Lung (tissue), 12 donors: Measurements from ENCODE around the gene RGS7. TPM values are rescaled to one million over a fixed set of nuclear protein-coding genes. Genes with fewer than 3 reads are reported as not detected.

Source experiments
- ATAC-seq: fragments of 200-7000 bp; cut with Tn5 transposase; one replicate; pipeline ENCODE4 v1.9.1; 2020; ENCODE audit warnings: moderate number of reproducible peaks; ENCODE audit not compliant: insufficient read depth, low FRiP score
- DNase-seq, 3 donors: peaks; one replicate each; pipeline ENCODE4 v3.0.0-alpha.2; 2013 to 2017
- H3K27ac ChIP-seq, 2 donors: one replicate each; pipeline ENCODE4 v1.5.1; 2013; ENCODE audit warnings: mild to moderate bottlenecking in 2 of 2, moderate library complexity in 2 of 2, control low read depth in 1 of 2, inconsistent platforms in 1 of 2, low read depth in 1 of 2, low read length in 1 of 2
- H3K27me3 ChIP-seq, 3 donors: one replicate each; pipeline ENCODE4 v1.5.1; 2013; ENCODE audit warnings: low read length in 2 of 3; ENCODE audit not compliant: control insufficient read depth in 3 of 3, insufficient read depth in 3 of 3
- H3K36me3 ChIP-seq, 4 donors: one replicate each; pipeline ENCODE4 v1.5.1; 2013; ENCODE audit warnings: low read length in 4 of 4, mild to moderate bottlenecking in 1 of 4, moderate library complexity in 1 of 4; ENCODE audit not compliant: control insufficient read depth in 4 of 4, insufficient read depth in 4 of 4
- H3K4me1 ChIP-seq, 5 donors: one replicate each; pipeline ENCODE4 v1.5.1; 2013; ENCODE audit warnings: low read length in 5 of 5, mild to moderate bottlenecking in 2 of 5, moderate library complexity in 1 of 5; ENCODE audit not compliant: control insufficient read depth in 5 of 5, insufficient read depth in 5 of 5
- H3K4me3 ChIP-seq: one replicate; pipeline ENCODE4 v1.5.1; 2013; ENCODE audit warnings: mild to moderate bottlenecking, control low read depth, moderate library complexity
- H3K9ac ChIP-seq, 2 donors: one replicate each; pipeline ENCODE4 v1.5.1; 2013; ENCODE audit warnings: low read length in 2 of 2, control low read depth in 1 of 2; ENCODE audit not compliant: insufficient read depth in 1 of 2
- H3K9me3 ChIP-seq, 4 donors: one replicate each; pipeline ENCODE4 v1.5.1; 2013; ENCODE audit warnings: low read length in 3 of 4, mild to moderate bottlenecking in 1 of 4, moderate library complexity in 1 of 4; ENCODE audit not compliant: control insufficient read depth in 4 of 4, insufficient read depth in 3 of 4
- CTCF ChIP-seq: IDR thresholded peaks from 2 replicates; pipeline ENCODE4 v1.5.1; 2012; ENCODE audit warnings: mild to moderate bottlenecking; ENCODE audit errors: control extremely low read depth, extremely low read depth
- WGBS, 2 donors: extraction: QIAGEN DNeasy Blood & Tissue Kit; methylation state at CpG; one replicate each; pipeline ENCODE4 v1.1.7; 2013; 5-methylcytosine and 5-hydroxymethylcytosine counted together
- polyA plus RNA-seq, 2 donors: library from polyadenylated mRNA; stranded (reverse); fragments of 200-250 nt; gene quantifications; one replicate each; pipeline ENCODE4 v1.2.1, GENCODE V29; 2013
- total RNA-seq, 2 donors: library from RNA; depleted of rRNA in 1 of 2; stranded (reverse); fragments of >200 nt in 1 of 2; gene quantifications; one replicate each; pipeline ENCODE4 v1.2.1, GENCODE V29; 2014 to 2021
- donor health status: control.
- donor health status: control.
- donor health status: Bipolar disorder and iron deficiency.
- donor health status: healthy.
- donor health status: DM: yes; HTN: yes; CAD: no.

RGS7 gene
- total and polyA plus RNA-seq, 4 donors, result 0.06 to 0.25 (median 0.08) TPM; not detected in 1

- Histone ChIP-seq H3K4me3 (no peak overlapping the region), H3K27ac (no peak overlapping the region), H3K4me1 (no peaks in the 10 kb centered on the region), H3K27me3 (no peaks in the 10 kb centered on the region), H3K36me3 (no peaks in the 10 kb centered on the region), H3K9ac (no peak overlapping the region), H3K9me3 (peaks cover 0 to 2% (median 0%) of the 10 kb centered on the region in 4 donors)
- 60 to 64% methylated on average over 5 of the region's 5 CpGs for WGBS, 2 donors
- no peak for TF ChIP-seq CTCF
- no peak for ATAC-seq
- no peak for DNase-seq
These were observed 241.2 kb downstream of the RGS7 start for GRCh38 chr1:241115784-241116183.

GRCh38 chr1:241114699-241115233, 242.2 kb downstream of the RGS7 start:
- Histone ChIP-seq H3K9ac (no peak overlapping the region), H3K36me3 (no peaks in the 10 kb centered on the region), H3K4me3 (no peak overlapping the region), H3K27ac (no peak overlapping the region), H3K4me1 (no peaks in the 10 kb centered on the region), H3K9me3 (peaks cover 0 to 2% (median 0%) of the 10 kb centered on the region in 4 donors), H3K27me3 (no peaks in the 10 kb centered on the region)
- ATAC-seq (no peak), DNase-seq (no peak)
- WGBS, 2 donors, result 69 to 72% methylated on average over 1 of the region's 1 CpG
- no peak for TF ChIP-seq CTCF

- TF ChIP-seq CTCF, result no peak
- WGBS, 2 donors, result 55 to 69% methylated on average over 5 of the region's 5 CpGs
- Histone ChIP-seq H3K9me3 (peaks cover 0 to under 1% (median 0%) of the 10 kb centered on the region in 4 donors), H3K27me3 (no peaks in the 10 kb centered on the region), H3K4me3 (no peak overlapping the region), H3K4me1 (no peaks in the 10 kb centered on the region), H3K36me3 (no peaks in the 10 kb centered on the region), H3K9ac (no peak overlapping the region), H3K27ac (no peak overlapping the region)
- no peak for DNase-seq
- ATAC-seq, result no peak
These were observed 243.4 kb downstream of the RGS7 start for GRCh38 chr1:241113557-241113956.

DNA sequence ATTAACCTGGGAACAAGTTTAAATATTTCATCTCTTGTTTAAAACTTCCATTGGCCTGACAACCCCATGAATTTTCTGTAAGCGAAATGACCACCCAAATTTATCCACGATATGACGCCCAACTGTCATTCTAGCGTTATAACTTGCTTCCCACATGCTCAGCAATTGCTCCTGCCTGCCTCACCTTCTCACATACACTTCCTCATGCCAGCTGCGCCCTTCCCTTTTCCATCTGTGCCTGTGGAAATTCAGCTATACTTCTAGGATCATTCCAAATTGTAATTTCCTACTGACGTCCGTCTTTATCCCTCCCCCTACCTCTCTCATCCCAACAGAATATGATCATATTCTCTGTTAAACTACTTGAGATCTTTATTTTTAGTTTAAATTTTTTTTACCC, 248.0 kb downstream of the RGS7 start:
- TF ChIP-seq CTCF, result no peak
- no peak overlapping the region for H3K9ac ChIP-seq
- 87 to 92% methylated on average over 7 of the region's 7 CpGs for WGBS, 2 donors

More for the DNA sequence above, 248.0 kb downstream of the RGS7 start:
- no peaks in the 10 kb centered on the region for H3K4me1 ChIP-seq
- H3K27ac ChIP-seq, result no peak overlapping the region
- H3K36me3 ChIP-seq, result no peaks in the 10 kb centered on the region
- DNase-seq, result no peak
- H3K27me3 ChIP-seq, result no peaks in the 10 kb centered on the region
- no peak overlapping the region for H3K4me3 ChIP-seq
- H3K9me3 ChIP-seq, result no peaks in the 10 kb centered on the region
- no peak for ATAC-seq
